Spleen (tissue), 11 donors: ENCODE data around the gene CDCA3. TPM values are rescaled to one million over a fixed set of nuclear protein-coding genes. Genes with fewer than 3 reads are reported as not detected.

Source experiments
- DNase-seq: peaks from one replicate; pipeline ENCODE4 v3.0.0-alpha.2; 2020
- H3K27ac ChIP-seq, 8 donors: fragments of 200-600 bp; sonication (generic) in 7 of 8; 1 replicate in 4 of 8; 2 replicates in 4 of 8; pipeline versions ENCODE4 v1.5.0 to v1.8.0; 2016 to 2021; ENCODE audit warnings: inconsistent platforms in 4 of 8, mild to moderate bottlenecking in 4 of 8, moderate library complexity in 1 of 8
- H3K27me3 ChIP-seq, 7 donors: fragments of 200-600 bp; sonication (generic) in 6 of 7; replicated peaks in 1 of 7; 1 replicate in 4 of 7; 2 replicates in 3 of 7; pipeline versions ENCODE4 v1.5.0 to v1.8.0; 2016 to 2021; ENCODE audit warnings: inconsistent platforms in 3 of 7, mild to moderate bottlenecking in 1 of 7
- H3K36me3 ChIP-seq, 6 donors: fragments of 200-600 bp; sonication (generic) in 5 of 6; 1 replicate in 4 of 6; 2 replicates in 2 of 6; pipeline versions ENCODE4 v1.5.0 to v1.8.0; 2016 to 2021; ENCODE audit warnings: inconsistent platforms in 2 of 6
- H3K4me1 ChIP-seq, 6 donors: fragments of 200-600 bp; sonication (generic) in 5 of 6; 1 replicate in 3 of 6; 2 replicates in 3 of 6; pipeline versions ENCODE4 v1.5.0 to v1.8.0; 2016 to 2021; ENCODE audit warnings: inconsistent platforms in 3 of 6
- H3K4me3 ChIP-seq, 8 donors: fragments of 200-600 bp; sonication (generic) in 7 of 8; 1 replicate in 4 of 8; 2 replicates in 4 of 8; pipeline versions ENCODE4 v1.5.0 to v1.8.0; 2016 to 2021; ENCODE audit warnings: inconsistent platforms in 4 of 8, mild to moderate bottlenecking in 4 of 8, moderate library complexity in 2 of 8
- H3K9me3 ChIP-seq, 8 donors: fragments of 200-600 bp; sonication (generic) in 7 of 8; 1 replicate in 4 of 8; 2 replicates in 4 of 8; pipeline versions ENCODE4 v1.5.0 to v1.8.0; 2016 to 2021; ENCODE audit warnings: inconsistent platforms in 4 of 8
- CTCF ChIP-seq, 11 experiments: fragments of 200-600 bp in 7 of 11; fragments of 450-650 bp in 4 of 11; sonication (generic) in 4 of 11; IDR thresholded peaks in 8 of 11; conservative IDR thresholded peaks in 3 of 11; 1 replicate in 7 of 11; 2 replicates in 4 of 11; pipeline versions ENCODE4 v1.4.0 to v1.8.0; 2016 to 2021; ENCODE audit warnings: antibody characterized with exemption in 11 of 11, inconsistent platforms in 4 of 11, mild to moderate bottlenecking in 1 of 11
- POLR2A ChIP-seq, 3 donors: fragments of 450-650 bp; IDR thresholded peaks; one replicate each; pipeline ENCODE4 v1.5.1; 2017; ENCODE audit warnings: antibody characterized with exemption in 3 of 3, mild to moderate bottlenecking in 1 of 3
- POLR2AphosphoS5 ChIP-seq, 3 donors: sonication (generic); formaldehyde crosslinking; IDR thresholded peaks; one replicate each; pipeline ENCODE4 v1.5.1; 2017; ENCODE audit warnings: antibody characterized with exemption in 3 of 3
- WGBS, 5 donors: extraction: QIAGEN DNeasy Blood & Tissue Kit in 3 of 5; methylation state at CpG; one replicate each; pipeline versions ENCODE4 v1.1.5 to v1.1.7; 2013 to 2018; 5-methylcytosine and 5-hydroxymethylcytosine counted together
- intact Hi-C: fragments of 100-400 bp; cut with DNase I; formaldehyde crosslinking; loops from one replicate; pipeline ENCODE4 v1.15.0; 2023; ENCODE audit warnings: low total_unique reads
- polyA plus RNA-seq, 3 donors: library from polyadenylated mRNA; stranded (reverse); fragments of 200-250 nt; gene quantifications; one replicate each; pipeline ENCODE4 v1.2.1, GENCODE V29; 2013
- total RNA-seq, 7 donors: library from RNA; depleted of rRNA in 3 of 7; stranded (reverse); fragments of >200 nt in 3 of 7; fragmentation: NEBNext Ultra II Directional in 4 of 7; extraction: Animal tissue kit (Norgen Biotek cat#: 25700) in 4 of 7; gene quantifications; one replicate each; pipeline versions ENCODE4 v1.1.0 to v1.2.1, GENCODE V29; 2016 to 2021
- donor health status: healthy with polysubstance abuse.
- donor health status: DM: no; HTN: no; CAD: no; lungs with moderate emphysema.
- donor health status: DM: no; HTN: no; CAD: no.
- donor health status: Bipolar disorder and iron deficiency.
- donor health status: healthy.
- donor health status: DM: no; HTN: no; CAD: no.
- donor health status: DM: yes; HTN: yes; CAD: no.

CDCA3 gene
- total and polyA plus RNA-seq, 10 donors: 1.9 to 18.1 (median 5.4) TPM

- Histone ChIP-seq H3K4me3 (no peak overlapping the region), H3K4me1 (peaks cover 4 to 60% (median 41%) of the 10 kb centered on the region in 6 donors), H3K27ac (no peak overlapping the region), H3K9me3 (no peaks in the 10 kb centered on the region), H3K27me3 (peaks cover 0 to 35% (median 29%) of the 10 kb centered on the region in 7 donors), H3K36me3 (peaks cover 0 to 3% (median 0%) of the 10 kb centered on the region in 6 donors)
- DNase-seq: no peak
- WGBS, 5 donors: 58 to 79% (median 75%) methylated on average over 4 of the region's 4 CpGs
- intact Hi-C loops: no loop called here
- TF ChIP-seq CTCF (IDR thresholded peaks at IDR 0.05 in 8 of 11, conservative IDR thresholded peaks at IDR 0.05 in 3 of 11) (no peak), POLR2AphosphoS5 (IDR thresholded peaks at IDR 0.05) (peak in 1 of 3 donors; percentile 57), POLR2A (IDR thresholded peaks at IDR 0.05) (no peak)
Measured at GRCh38 chr12:6832125-6832524, 19.0 kb downstream of the CDCA3 start.

GRCh38 chr12:6831450-6831995 is 19.6 kb downstream of the CDCA3 start:
- H3K36me3 ChIP-seq: peaks cover 0 to 3% (median 0%) of the 10 kb centered on the region in 6 donors
- peaks cover 4 to 65% (median 44%) of the 10 kb centered on the region in 6 donors for H3K4me1 ChIP-seq
- peaks cover 0 to 41% (median 35%) of the 10 kb centered on the region in 7 donors for H3K27me3 ChIP-seq
- no peak for DNase-seq
- WGBS, 5 donors: 83 to 91% (median 87%) methylated on average over 12 of the region's 12 CpGs
- H3K27ac ChIP-seq: no peak overlapping the region
- no peak overlapping the region for H3K4me3 ChIP-seq
- intact Hi-C loops: no loop called here
- TF ChIP-seq POLR2AphosphoS5 (IDR thresholded peaks at IDR 0.05) (no peak), CTCF (IDR thresholded peaks at IDR 0.05 in 8 of 11, conservative IDR thresholded peaks at IDR 0.05 in 3 of 11) (no peak), POLR2A (IDR thresholded peaks at IDR 0.05) (no peak)
- no peaks in the 10 kb centered on the region for H3K9me3 ChIP-seq

DNA sequence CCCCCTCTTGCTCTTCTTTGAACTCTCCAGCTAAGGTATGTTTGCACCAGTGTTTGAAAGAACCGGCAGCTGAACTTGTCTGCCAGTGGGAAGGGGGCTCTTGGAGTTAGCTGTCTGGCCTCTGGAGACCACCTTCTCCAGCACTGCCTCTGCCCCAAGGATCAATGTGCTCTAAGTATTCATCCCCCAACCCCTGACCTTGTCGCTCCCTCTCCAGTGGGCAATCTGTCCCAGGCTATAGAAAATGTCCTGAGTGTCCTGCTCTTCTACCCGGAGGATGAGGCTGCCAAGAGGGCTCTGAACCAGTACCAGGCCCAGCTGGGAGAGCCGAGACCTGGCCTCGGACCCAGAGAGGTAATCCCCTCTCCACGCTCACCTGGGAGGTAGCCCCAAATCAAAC is 20.1 kb downstream of the CDCA3 start:
- intact Hi-C loops: no loop called here
- H3K27me3 ChIP-seq: peaks cover 0 to 46% (median 40%) of the 10 kb centered on the region in 7 donors

More for the DNA sequence above, 20.1 kb downstream of the CDCA3 start:
- WGBS, 5 donors: 86 to 95% (median 92%) methylated on average over 6 of the region's 6 CpGs
- no peak overlapping the region for H3K27ac ChIP-seq
- H3K4me1 ChIP-seq: peaks cover 4 to 64% (median 45%) of the 10 kb centered on the region in 6 donors
- no peak for TF ChIP-seq CTCF (IDR thresholded peaks at IDR 0.05 in 8 of 11, conservative IDR thresholded peaks at IDR 0.05 in 3 of 11)
- TF ChIP-seq POLR2A (IDR thresholded peaks at IDR 0.05): no peak
- H3K9me3 ChIP-seq: no peaks in the 10 kb centered on the region
- DNase-seq: no peak
- peaks cover 0 to 3% (median 0%) of the 10 kb centered on the region in 6 donors for H3K36me3 ChIP-seq
- no peak overlapping the region for H3K4me3 ChIP-seq
